G401.6 (cell line): ENCODE data around the gene NDUFV1.
"Not testable (repeated sequence)": the region's sequence is repeated elsewhere in the genome, so short reads cannot be mapped to it uniquely, and the experiment has no call there.

Source experiments
- FAIRE-seq: peaks from 2 replicates; lab custom pipeline; 2012; peaks lifted over from hg19 to GRCh38; lab: Jason Lieb, UNC

The NDUFV1 gene

DNA sequence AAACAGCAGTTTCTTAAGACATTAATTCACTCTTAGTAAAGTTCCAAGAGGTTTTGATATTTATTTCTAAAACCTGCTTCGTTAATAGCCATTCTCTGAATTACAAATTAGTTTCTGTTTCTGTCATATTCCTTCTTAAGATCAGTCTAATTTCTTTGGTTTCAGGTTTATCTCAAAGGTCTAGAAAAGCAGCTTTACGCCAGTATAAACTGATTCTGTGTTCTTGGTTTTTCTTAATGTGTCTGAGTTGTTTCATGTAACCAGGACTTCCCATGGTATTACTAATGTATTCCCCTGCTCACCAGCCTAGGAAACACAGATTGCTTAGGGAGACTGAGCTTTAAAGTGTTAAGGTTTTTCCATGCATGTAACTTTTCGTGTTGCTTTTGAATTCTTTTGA lies 50.6 kb downstream of the NDUFV1 start:
- no peak for FAIRE-seq

DNA sequence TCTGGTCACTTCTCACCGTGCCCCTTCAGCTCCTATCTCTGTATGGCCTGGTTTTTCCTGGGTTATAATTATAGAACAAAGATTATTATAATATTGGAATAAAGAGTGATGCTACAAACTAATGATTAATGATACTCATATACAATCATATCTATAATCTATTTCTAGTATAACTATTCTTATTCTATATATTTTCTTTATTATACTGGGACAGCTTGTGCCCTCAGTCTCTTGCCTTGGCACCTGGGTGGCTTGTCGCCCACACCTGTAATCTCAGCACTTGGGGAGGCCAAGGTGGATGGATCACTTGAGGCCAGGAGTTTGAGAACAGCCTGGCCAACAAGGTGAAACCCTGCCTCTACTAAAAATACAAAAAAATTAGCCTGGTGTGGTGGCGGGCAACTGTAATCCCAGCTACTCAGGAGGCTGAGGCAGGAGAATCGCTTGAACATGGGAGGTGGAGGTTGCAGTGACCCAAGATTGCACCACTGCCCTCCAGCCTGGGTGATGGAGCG lies 53.0 kb downstream of the NDUFV1 start:
- FAIRE-seq, result not testable (repeated sequence)

DNA sequence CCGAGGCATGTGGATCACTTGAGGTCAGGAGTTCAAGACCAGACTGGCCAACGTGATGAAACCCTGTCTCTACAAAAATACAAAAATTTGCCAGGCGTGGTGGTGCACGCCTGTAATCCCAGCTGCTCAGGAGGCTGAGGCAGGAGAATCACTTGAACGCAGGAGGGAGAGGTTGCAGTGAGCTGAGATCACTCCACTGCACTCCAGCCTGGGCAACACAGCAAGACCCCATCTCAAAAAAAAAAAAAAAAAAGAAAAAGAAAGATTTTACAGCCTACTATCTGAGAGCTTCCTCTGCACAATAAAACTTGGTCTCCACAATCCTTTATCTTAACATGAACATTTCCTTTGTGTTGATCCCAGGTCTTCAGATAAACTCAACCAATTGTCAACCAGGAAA lies 54.0 kb downstream of the NDUFV1 start:
- not testable (repeated sequence) for FAIRE-seq
